DMS153 (cell line): ENCODE results near the gene DKKL1.
"Not testable (repeated sequence)": the region's sequence is repeated elsewhere in the genome, so short reads cannot be mapped to it uniquely, and the experiment has no call there.

Source experiments
- DNase-seq: peaks from one replicate; lab custom pipeline; 2025; lab: John Stamatoyannopoulos, UW

DKKL1 gene

DNA sequence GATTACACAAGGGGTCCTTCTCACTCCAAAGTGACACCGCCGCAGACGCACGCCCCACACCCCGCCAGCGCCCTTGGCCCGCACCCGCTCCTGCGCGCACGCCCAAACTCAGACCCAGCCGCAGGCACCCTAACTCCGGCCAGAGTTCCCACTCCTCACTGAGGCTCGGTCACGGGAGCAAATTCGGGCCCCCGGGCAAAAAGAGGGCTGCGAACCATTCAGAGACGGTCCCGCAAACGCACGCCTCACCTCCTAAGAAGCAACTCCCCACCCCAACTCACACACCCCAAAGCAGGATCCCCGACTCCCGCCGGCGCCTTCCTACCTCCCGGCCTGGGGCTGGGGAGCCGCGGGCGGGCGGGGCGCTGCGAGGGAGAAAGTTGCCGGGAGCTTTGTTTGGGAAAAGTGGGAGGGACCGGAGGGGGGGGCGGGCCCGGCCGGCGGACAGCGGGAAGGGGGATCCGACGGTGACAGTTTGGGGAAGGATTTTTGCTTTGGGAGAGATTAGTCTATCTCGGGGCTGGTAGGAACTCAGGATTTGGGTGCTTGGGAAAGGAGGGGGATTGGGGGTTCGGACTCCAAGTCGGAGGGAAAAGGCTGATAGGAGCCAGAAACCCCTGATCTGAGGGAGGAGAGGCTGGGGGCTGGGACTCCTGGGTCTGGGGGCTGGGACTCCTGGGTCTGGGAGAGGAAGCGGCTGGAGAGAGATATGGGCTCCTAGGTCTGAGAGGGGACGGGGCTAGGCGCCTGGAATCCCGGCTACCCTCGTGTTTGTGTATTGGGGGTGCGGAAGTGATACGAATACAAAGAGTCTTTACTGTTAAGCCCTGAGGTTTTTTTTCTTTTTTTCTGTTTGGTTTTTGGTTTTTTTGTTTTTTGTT is 1.4 kb upstream of the DKKL1 start, which contains the start of gene TEAD2:
TSS of gene TEAD2 (minus strand) at position 369 of the 881 bp plus-strand sequence. CDS start 2,341 bp downstream, outside the sequence.
- DNase-seq: no peak

DNA sequence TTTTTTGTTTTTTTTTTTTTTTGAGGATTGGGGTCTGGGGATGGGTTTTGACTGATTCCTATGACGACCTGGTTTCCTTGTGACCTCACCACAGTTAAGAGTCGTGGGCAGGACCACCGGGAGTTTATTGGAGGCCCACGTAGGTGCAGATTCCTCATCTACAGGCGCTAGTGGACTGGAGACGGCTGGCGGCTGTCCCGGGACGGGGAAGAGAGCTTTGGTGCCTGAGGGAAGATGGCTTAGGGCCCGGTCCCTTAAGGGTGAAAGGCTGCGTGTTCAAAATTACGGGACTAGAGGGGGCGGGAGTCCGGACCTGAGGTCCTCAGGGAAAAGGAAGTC is 779 bp upstream of the DKKL1 start:
- DNase-seq: no peak

DNA sequence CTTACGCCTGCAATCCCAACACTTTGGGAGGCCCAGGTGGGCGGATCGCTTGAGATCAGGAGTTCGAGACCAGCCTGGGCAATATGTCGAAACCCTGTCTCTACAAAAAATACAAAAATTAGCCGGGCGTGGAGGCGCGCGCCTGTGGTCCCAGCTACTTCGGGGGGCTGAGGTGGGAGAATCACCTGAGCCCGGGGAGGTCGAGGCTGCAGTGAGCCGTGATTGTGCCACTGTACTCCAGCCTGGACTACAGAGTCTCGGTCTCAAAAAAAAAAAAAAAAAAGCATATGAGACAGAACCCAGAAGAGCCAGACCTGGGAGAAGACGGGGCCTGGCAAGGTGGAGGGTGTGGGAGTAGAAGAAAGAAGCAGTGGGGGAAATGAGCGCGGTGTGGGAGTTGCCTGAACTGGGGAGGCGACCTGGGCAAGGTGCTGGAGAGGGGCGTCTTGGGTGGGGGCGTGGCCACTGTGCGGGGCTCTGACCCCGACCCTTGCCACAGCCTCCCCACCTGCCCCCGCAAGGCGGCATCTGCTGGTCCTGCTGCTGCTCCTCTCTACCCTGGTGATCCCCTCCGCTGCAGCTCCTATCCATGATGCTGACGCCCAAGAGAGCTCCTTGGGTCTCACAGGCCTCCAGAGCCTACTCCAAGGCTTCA is 533 bp downstream of the DKKL1 start:
- DNase-seq: no peak

DNA sequence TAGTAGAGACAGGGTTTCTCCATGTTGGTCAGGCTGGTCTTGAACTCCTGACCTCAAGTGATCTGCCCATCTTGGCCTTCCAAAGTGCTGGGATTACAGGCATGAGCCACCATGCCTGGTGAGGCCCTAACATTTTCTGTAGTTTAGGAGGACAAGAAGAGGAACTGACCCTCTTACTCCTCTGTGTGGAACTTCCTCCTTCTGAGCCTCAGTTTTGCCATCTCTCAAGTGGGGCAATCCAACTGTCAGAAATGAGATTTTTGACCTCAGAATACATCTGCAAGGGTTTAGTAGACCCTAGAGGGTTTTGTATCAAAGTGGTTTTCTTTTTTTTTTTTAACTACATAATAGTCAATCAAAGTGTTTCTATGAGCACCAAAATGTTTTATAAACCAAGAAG is 2.4 kb downstream of the DKKL1 start:
- DNase-seq: no peak

DNA sequence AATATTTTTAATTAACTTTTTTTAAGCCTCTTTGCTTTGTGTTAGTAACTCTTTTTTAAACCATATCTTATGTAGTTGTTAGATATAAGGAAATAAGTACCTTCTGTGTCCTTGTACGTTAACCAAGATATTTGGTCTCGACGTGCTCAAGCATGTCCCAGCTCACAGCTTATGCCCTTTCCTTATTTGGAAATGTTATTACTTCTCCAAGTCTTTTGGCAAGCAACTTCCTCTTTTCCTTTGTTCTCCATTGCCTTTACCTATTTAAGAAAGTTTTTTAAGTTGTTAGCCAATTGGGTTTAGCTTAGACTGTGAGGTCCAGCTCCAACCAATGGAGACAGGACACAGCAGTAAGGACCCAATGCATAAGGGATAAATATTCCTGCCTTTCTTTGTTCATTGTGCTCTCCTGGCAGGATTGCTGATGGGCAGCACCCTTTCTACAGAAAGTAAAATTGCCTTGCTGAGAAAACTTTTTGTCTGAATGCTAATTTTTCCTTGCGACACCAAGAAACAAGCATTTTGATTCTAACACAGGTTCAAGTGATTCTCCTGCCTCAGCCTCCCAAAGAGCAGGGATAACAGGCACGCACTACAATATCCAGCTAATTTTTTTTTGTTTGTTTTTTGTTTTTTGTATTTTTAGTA is 5.2 kb downstream of the DKKL1 start:
- no peak for DNase-seq

DNA sequence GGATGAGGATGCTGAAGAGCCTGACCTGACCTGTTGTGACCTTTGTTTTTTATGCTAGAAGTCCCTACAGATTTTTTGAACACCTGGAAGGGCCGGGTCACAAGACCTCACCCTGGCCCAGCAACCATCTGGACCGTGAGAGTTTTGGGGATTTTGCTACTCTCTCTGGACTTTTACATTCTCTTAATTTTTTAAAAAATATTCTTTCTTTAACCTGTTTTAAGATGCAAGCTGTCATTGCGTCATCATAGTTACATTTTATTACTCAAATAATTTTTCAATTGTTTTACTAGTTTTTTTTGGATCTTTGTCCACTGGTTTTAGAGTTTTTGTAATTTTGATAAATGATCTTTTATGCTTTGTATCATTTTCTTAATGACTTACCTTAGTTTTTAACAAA is 7.5 kb downstream of the DKKL1 start:
- DNase-seq: no peak

DNA sequence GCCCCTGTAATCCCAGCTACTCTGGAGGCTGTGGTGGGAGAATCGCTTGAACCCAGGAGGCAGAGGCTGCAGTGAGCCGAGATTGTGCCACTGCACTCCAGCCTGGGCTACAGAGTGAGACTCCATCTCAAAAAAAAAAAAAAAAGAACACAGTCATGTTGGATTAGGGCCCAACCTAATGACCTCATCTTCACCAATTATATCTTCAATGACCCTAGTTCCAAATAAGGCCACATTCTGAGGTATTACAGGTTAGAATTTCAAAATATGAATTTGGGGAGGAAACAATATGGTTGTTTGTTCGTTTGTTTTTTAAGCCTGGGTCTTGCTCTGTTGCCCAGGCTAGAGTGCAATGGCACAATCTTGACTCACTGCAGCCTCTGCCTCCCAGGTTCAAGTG is 9.5 kb downstream of the DKKL1 start:
- DNase-seq: not testable (repeated sequence)

DNA sequence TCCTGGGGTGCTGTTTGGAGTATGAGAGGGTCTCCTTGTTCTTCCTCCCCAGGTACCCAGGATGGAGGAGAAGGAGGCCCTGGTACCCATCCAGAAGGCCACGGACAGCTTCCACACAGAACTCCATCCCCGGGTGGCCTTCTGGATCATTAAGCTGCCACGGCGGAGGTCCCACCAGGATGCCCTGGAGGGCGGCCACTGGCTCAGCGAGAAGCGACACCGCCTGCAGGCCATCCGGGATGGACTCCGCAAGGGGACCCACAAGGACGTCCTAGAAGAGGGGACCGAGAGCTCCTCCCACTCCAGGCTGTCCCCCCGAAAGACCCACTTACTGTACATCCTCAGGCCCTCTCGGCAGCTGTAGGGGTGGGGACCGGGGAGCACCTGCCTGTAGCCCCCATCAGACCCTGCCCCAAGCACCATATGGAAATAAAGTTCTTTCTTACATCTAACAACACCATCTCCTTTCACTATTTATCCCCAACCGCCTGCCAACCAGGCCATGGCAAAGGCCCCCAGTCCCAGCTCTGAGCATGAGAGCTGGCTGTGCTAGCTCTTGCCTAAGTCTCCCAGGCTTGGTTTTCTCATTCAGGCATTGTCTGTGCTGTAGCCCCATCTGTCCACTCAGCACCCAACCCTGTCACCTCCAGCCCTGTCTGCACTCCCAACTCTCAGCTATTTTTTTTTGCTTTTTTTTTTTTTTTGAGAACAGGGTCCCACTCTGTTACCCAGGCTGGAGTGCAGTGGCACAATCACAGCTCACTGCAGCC is 11.2 kb downstream of the DKKL1 start:
- no peak for DNase-seq

DNA sequence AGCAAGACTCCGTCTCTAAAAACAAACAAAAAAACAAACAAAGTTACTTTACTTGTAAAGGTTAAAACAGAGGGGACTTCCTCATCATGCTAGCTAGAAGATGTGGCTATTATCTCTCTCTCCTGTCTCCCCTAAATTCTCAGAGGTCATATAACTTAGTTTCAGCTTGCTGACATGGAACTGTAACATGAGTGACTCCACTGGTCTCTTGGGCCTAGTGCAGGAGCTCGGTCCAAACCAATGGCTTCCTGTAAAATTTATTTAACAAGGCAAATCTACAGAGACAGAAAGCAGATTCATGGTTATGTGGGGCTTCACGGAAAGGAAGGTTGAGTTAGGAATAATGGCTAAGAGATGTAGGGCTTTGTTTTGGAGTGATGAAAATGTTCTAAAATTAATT is 14.8 kb downstream of the DKKL1 start:
- DNase-seq: no peak

DNA sequence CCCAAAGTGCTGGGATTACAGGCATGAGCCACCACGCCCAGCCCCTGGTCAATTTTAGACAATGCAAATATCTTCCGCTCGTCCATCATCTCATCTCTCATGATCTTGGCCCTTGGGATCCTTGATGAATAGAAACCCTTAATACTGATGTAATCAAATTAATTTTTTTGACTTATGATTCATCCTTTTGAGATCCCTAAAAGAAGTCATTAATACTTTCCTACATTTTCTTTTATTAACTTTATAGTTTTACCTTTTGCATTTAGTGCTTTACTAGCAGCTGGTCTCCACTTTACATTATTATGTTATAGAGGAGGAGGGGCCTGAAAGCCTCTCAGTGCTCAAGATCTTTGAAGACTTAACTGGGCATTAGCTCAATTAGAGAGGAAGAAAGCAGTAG is 16.7 kb downstream of the DKKL1 start:
- DNase-seq: no peak

DNA sequence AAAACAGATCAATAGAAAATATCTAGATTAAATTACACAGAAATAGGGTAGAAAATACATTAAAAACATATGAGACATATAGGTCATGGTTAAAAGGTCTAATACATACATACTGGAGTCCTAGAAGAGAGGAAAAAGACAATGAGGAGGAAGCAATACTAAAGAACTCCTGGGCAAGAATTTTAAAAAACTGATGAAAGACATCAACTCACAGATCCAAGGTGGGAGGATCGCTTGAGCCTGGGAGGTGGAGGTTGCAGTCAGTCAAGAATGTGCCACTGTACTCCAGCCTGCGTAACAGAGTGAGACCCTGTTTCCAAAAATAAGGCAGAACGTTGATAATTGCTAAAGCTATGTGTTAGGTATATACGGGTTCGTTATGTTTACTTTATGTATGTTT is 19.0 kb downstream of the DKKL1 start:
- DNase-seq: no peak

DNA sequence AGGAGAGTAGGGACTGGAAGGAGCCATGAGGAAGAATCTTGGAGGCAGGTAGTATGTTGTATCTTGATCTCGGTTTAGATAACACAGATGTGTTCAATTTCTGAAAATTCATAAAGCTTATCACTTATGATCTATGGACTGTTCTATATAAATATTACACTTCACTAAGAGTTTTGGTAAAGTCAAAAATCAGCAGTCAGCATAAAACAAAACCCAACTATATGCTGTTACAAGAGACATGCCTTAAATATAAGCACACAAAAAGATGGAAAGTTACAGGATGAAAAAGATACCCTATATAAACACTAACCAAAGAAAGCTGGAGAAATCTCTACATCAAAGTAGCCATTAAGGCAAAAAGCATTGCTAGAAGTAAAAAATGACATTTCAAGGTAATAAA is 19.9 kb downstream of the DKKL1 start:
- no peak for DNase-seq

DNA sequence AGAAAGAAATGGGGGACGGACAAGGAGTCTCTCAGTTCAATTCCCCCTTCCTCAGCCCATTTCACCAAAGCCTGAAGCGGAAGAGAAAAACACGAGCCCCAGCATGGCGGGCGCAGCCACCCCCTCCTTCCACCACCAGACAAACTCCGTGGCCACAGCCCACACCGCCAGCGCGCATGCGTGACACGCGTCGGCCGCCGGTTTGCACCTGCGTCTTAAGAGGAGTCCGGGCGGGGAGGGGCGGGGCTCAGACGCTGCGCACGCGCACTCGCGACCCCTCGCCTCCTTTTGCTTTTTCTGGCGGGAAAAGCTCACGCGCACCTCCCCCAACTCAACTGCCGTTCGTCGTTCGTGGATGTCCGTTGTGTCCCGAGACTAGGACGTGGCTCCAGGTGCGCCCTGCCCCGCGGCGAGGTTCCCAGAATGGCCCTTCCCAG is 24.3 kb downstream of the DKKL1 start, which contains the start of gene KASH5:
TSS of gene KASH5 (plus strand) at position 314 of the 437 bp plus-strand sequence. CDS start 2,635 bp downstream, outside the sequence.
- peak; percentile 53 for DNase-seq

DNA sequence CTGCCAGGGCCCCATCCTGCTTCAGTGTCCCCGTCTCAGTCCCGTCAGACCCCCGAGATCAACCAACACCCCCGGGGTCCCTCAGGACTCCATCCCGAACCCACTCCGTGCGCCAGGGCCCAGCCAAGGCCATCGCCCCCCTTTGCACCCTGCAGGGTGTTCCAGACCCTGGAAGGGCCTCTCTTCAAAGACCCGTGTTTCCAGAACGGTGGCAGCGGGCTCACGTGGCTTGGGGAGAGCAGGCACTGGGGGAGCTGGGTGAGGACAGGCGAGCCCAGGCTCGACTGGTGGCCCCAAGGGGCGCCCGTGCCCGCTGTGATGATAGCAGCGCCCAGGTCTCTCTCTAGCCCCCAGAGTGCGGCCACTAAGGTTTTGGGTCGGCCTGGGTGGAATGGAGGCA is 25.7 kb downstream of the DKKL1 start:
- no peak for DNase-seq

DNA sequence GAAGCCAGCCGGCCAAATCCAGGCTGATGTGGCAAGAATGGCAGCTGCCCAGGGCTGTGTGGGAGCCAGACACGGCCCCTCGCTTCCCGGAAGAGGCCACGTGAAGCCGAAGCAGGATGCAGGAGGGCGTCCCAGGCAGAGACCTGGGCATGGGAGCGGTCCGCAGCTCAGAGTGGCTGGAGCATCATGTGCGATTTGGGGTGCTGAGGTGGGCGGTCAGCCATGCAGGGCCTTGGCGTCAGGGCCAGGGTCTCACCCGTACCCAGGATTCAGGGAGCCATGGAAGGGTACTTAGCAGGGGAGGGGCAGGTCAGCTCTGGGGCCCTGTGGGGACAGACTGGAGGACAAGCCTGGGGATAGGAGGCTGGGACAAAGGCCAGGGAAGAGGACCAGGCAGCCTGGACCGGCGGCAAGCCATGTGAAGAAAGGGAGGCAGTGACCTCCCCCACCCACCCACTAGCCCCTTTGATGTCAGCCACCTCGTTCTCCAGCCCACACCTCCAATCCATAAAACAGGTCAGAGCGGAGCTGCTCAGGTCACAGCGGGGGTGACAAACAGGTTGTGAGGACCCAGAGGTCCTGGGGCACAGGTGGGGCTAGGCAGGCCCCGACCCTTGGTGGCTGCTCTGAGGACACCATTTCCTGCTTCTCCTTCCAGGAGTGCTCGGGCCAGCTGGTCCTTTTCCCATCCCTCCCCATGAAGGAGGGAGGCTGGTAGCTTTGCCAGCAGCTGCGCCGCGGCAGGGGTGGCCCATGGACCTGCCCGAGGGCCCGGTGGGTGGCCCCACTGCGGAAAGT is 26.7 kb downstream of the DKKL1 start:
- DNase-seq: no peak

DNA sequence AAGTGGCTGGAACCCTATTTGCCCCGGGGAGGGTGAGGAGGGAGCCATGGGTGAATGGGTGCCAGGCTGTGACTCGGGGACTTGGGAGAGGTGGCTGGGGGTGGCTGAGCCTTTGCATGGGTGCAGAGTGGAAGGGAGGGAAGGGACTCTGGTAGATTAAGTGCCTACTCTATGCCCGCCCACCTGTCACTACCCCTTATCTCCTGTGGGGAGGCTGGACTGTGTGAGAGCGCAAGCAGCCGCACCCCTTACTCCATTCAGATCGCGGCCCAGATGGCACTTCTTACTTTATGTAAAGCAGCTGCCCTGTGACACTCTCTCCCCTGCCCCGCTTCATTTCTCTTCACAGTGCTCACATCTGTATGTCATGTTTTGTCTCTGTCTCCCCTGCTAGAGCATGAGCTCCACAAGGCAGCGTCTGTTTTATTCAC is 27.3 kb downstream of the DKKL1 start:
- DNase-seq: no peak

DNA sequence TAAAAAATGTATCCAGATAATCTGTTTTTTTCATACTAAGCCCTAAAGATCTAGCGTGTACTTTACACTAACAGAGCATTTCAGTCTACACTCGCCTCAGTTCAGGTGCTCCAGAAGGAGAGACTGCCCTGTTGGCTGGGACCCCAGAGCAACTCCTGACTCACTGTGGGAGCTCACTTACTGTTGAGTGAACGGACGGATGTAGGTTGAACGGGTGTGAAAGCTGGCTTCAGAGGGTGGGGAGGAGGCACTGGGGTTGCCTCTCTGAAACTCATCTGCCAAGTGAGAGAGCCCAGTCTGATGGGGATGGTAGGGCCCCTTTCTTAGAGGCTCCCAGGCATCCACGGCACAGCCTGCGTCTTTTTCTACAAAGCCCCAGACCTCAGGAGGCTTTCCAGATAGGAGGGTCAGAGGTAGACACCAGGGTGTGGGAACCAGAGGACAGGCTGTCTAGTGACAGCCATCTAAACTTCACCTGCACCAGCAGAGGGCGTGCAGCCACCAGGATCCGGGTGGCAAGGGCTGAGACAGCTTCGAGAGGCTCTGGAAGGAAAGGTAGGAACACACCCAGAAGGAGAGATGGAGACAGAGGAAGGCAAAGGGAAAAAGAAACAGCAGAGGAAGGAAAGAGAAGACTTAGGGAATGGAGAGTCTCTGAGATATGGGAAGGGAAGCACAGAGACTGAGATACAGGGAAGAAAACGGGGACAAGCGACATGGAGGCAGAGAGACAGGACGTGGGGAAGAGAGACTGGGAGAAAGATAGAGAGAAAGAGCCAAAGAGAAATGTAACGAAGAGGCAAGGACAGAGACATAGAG is 28.1 kb downstream of the DKKL1 start:
- peak; percentile 66 for DNase-seq

DNA sequence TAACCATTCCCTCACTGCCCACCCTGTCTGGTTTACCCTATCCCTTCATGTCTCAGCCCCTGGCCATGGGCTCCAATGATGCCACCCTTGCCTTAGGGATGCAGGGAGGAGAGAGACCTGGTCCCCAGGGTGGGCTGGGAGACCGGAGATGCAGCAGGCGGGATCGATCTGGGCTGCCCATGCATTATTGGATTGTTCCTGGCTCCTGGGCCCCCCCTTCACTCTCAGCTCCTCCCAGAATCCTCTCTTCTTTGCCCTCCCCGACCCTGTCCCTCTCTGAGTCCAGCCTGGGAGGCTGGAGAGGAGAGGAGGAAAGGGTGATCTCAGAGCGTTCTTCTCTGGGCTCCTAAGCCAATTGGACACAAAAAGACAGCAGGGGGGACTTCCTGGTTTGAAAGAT is 30.2 kb downstream of the DKKL1 start:
- DNase-seq: no peak

DNA sequence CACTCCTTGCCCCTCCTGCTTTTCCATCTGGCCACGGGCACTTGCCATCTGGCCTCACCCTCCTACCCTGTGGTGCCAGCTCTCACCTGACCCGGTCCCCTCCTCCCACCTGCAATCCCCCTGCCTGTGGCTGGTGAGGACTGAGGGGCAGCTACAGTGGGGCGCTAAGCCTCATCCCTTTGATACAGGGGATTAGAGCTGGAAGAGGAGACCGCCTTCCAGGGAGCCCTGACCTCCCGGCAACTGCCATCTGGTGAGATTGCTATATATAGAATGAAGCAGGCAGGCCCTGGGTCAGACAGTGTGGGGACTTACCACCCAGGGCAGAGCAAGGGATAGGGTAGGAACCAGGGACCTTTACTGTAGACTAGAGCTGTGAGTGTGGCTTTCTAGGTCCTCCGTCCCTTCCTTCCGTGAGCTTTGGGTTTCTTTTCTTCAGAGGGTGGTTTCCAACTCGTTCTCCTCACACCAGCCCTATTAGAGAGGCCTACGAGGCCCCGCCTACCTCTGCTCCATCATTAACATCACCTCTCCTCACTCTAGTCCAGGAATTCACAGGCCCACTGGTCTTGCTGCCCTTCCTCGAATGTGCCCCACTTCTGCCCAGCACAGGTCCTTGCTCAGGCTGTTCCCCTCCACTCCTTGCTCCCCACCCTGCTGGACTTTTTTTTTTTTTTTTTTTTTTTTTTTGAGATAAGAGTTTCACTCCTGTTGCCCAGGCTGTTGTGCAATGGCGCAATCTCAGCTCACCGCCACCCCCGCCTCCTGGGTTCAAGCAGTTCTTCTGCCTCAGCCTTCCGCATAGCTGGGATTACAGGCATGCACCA is 32.1 kb downstream of the DKKL1 start:
- no peak for DNase-seq
